HUES64 (cell line): ENCODE results near the gene FAM83G.
A peak's percentile ranks its signal among the peaks of the same experiment; 100 is the strongest.

Source experiments
- H3K27ac ChIP-seq: 2 replicates; pipeline ENCODE4 v1.7.0; 2013; ENCODE audit warnings: low read depth, low read length, inconsistent platforms
- H3K27me3 ChIP-seq: 2 replicates; pipeline ENCODE4 v1.6.1; 2013; ENCODE audit warnings: mild to moderate bottlenecking, low read length; ENCODE audit not compliant: insufficient read depth
- H3K36me3 ChIP-seq: 2 replicates; pipeline ENCODE4 v1.6.1; 2013; ENCODE audit warnings: mild to moderate bottlenecking, low read length; ENCODE audit not compliant: insufficient read depth
- H3K4me1 ChIP-seq: 2 replicates; pipeline ENCODE4 v1.6.1; 2013; ENCODE audit warnings: mild to moderate bottlenecking, low read length, moderate library complexity; ENCODE audit not compliant: insufficient read depth
- H3K4me3 ChIP-seq: 2 replicates; pipeline ENCODE4 v1.5.1; 2013; ENCODE audit warnings: mild to moderate bottlenecking, low read length, moderate library complexity
- H3K9ac ChIP-seq: 2 replicates; pipeline ENCODE4 v1.6.1; 2013; ENCODE audit warnings: mild to moderate bottlenecking, low read depth, low read length
- H3K9me3 ChIP-seq: 2 replicates; pipeline ENCODE4 v1.6.1; 2013; ENCODE audit warnings: low read depth, low read length; ENCODE audit not compliant: insufficient read depth
- WGBS: fragments of 150-250, 120-280 bp; methylation state at CpG from one replicate; pipeline ENCODE4 v1.1.7; 2013; ENCODE audit warnings: missing lambda C conversion rate; 5-methylcytosine and 5-hydroxymethylcytosine counted together

Gene FAM83G

DNA sequence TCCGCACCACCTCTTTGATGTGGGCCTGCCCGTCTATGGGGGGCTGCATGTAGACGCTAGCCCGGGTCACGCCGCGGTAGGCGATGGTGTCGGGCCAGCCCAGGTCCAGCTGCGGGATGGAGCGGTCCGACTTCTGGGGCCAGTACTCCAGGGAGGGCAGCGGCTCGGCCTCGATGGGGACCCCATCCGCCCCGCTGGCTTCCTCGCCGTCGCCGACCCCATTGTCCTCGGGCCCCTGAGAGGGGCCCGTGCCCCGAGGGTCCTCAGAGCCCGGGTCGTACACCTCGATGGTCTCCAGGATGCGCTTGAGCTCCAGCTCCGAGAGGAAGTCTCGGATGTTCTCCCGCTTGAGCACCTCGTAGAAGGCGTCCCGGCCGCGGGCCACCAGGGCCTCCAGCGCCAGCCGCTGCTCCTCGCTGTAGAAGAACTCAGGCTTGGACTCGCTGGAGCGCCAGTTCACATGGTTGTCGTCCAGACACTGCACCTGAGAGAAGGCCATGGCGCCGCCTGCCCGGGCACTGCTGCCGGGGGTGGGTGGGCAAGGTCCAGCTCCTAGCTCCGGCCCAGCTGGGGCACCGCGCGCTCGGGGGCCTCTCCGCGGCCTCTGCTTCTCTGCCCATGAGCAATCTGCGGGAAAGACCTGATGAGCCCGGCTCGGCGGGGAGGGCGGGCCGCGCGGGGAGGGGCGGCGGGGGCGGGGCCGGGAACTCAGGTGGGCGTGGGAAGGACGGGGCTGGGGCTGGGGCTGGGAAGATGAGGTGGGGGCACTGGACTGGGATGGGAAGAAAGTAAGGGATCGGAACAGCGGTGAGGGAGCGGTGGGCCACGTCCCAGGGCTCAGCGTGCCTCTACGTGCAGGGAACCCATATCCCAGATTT lies 782 bp downstream of the FAM83G start:
- WGBS, result 7% methylated on average over 73 of the region's 73 CpGs
- Histone ChIP-seq H3K36me3 (peaks cover 35% of the 10 kb centered on the region), H3K27ac (peak overlapping the region; percentile 84; the same call in 1 of the 2 replicates), H3K9me3 (0 out of 2 replicates have a peak, but pooled peaks cover 6% of the 10 kb centered on the region), H3K4me1 (peaks cover 9% of the 10 kb centered on the region), H3K27me3 (no peaks in the 10 kb centered on the region), H3K9ac (peak overlapping the region; percentile 88), H3K4me3 (peak overlapping the region; percentile 89)

DNA sequence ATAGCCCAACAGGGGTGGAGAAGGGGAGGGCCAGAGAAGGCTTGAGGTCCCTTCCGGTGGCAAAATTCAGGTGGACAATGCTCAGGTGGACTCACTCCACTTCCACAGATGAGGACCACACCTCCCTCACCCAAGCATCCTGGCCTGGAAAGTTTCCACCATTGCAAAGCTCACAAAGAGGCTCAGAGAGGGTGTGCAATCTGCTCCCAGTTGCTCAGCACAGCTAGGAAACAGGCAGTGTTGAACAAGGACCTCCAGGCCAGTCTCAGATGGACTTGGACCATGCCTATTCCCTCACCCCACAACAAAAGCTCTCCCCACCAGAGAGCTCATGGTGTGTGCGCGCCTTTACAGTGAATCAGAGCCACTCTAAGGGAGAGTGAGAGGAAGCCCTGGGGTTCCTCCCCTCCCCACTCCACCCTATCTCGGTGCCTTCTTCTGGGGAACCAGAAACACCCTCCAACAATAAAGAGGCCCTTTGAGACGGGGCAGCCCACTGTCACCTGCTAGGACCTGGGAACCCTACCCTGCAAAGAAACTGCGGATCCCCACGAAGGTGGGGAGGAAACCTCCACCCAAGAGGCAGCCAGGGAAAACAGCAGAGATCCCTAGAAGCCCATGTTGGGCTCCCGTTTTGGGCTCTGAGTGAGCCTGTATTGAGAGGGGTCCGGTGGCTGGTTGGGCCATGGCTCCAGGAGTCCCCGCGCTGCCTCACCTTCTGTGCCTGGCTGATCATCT lies 1.6 kb downstream of the FAM83G start:
- 55% methylated on average over 11 of the region's 11 CpGs for WGBS
- no peak overlapping the region for H3K27ac ChIP-seq
- H3K27me3 ChIP-seq, result no peaks in the 10 kb centered on the region
- 0 out of 2 replicates have a peak, but pooled peaks cover 6% of the 10 kb centered on the region for H3K9me3 ChIP-seq
- peaks cover 9% of the 10 kb centered on the region for H3K4me1 ChIP-seq
- H3K4me3 ChIP-seq, result peak overlapping the region; percentile 89
- H3K36me3 ChIP-seq, result peaks cover 38% of the 10 kb centered on the region
- peak overlapping the region; percentile 72; the same call in 1 of the 2 replicates for H3K9ac ChIP-seq

DNA sequence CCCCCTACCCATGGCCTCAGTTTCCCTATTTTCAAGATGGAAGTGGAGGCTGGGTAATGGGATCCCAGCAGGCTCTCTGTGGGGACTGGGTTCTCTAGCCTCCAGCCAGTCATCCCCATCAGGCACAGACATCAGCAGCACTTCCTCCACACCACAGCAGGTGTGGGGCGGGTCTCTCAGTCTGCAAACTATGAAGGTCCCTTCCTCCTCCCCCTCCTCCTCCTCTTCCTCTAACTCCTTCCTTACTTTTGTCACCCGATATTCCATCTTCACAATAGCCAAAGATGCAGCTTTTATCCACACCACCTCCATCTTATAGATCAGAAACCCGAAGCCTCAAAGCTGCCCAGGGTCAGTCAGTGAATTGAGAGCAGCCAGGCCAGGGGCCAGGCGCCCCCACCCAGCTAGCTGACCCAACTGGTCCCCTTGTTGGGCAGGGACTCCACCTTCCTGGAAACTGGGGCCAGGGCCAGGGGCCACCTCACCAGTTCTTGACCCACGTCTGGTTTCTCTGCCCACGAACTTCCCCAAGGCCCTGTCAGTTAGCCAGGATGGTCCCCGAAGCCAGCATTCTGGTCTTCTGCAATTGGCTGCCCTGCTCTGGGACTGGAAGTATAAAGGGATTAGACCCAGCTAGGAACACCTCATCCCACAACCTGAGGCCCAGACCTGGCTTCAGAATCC lies 2.5 kb downstream of the FAM83G start:
- Histone ChIP-seq H3K36me3 (peaks cover 44% of the 10 kb centered on the region), H3K4me3 (peak overlapping the region; percentile 89), H3K9me3 (0 out of 2 replicates have a peak, but pooled peaks cover 6% of the 10 kb centered on the region), H3K27me3 (no peaks in the 10 kb centered on the region), H3K9ac (no peak overlapping the region; the same call in 1 of the 2 replicates), H3K27ac (no peak overlapping the region), H3K4me1 (peaks cover 9% of the 10 kb centered on the region)
- 91% methylated on average over 7 of the region's 7 CpGs for WGBS

DNA sequence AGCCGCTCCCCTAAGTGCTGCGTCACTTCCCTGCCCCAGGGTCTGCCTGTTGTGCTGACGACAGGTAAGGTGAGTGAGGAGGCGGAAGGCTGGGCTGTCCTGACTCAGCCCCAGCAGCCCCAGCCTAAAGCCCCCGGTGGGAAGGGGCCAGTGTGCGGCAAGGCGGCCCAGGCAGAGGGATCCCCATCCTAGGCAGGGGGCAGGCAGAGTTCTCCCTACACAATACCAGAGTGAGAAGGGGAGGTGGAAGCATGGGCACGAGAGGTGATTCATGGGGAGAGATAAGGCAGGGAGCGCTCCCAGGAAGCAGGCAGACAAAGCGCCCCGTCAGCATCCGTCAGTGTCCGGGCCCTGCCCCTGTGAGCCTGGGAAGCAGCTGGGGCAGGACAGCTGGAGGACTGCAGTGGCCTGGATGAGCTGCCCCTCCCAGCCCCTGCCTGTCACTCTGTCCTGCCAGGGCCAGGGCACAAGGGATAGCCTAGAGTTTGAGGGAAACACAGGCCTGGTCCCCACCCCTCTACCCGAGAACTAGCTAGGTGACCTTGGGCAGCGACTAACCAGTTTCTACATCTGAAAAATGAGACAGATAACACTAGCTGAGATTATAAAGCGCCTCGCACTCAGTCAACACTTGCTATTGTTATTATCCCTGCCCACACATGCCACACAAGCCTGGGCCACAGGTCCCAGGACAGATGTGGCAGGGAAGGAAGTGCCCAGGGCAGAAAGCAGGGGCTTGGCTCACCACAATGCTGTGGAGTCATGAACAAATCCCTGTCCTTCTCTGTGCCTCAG lies 3.8 kb downstream of the FAM83G start:
- WGBS, result 94% methylated on average over 17 of the region's 17 CpGs
- H3K27ac ChIP-seq, result no peak overlapping the region
- H3K4me1 ChIP-seq, result peaks cover 9% of the 10 kb centered on the region
- no peak overlapping the region for H3K9ac ChIP-seq
- H3K4me3 ChIP-seq, result no peak overlapping the region
- H3K27me3 ChIP-seq, result no peaks in the 10 kb centered on the region
- H3K9me3 ChIP-seq, result peaks cover 2% of the 10 kb centered on the region; the same call in 1 of the 2 replicates
- H3K36me3 ChIP-seq, result peaks cover 53% of the 10 kb centered on the region

DNA sequence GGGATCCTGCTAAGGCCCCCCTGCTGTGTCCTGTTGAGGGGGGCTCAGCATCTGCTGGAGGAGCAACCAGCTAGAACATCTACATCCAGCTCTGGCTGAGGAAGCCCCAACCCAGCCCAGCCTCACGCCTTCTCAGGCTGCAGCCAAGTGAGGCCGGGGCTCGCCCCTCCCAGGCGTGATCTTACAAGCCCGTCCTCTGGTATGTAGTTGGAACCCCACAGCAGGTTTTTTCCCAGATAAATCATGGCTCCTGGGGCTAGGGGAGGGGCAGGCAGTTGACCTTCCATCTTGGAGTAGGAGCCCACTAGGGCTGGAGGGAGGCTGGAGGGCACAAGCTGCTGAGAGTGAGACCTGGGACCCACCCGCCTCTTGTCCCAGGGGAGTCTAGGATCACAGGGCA lies 4.7 kb downstream of the FAM83G start:
- H3K9me3 ChIP-seq, result peaks cover 2% of the 10 kb centered on the region; the same call in 1 of the 2 replicates
- H3K4me3 ChIP-seq, result no peak overlapping the region
- no peak overlapping the region for H3K9ac ChIP-seq
- WGBS, result 92% methylated on average over 6 of the region's 6 CpGs
- no peak overlapping the region for H3K27ac ChIP-seq
- peaks cover 9% of the 10 kb centered on the region for H3K4me1 ChIP-seq
- peaks cover 53% of the 10 kb centered on the region for H3K36me3 ChIP-seq
- no peaks in the 10 kb centered on the region for H3K27me3 ChIP-seq

DNA sequence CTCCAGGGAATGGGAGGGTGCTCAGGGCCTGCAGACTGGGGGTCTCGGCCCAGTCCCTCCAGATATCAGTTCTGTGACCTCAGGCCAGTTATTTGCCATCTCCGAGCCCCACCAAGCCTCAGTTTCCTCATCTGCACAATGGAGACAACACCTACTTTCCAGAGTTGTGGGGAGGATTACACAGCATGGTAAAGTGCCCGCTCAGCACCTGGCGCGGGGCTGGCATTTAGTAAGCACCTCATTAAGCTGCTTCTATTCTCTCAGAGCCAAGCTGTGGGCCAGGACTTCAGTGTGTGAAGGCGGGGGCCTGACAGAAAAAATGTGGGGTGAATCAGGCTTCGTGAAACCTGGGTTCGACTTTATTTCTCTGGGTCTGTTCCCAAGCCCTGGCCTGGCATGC lies 5.2 kb downstream of the FAM83G start:
- Histone ChIP-seq H3K9ac (no peak overlapping the region), H3K4me3 (no peak overlapping the region), H3K9me3 (peaks cover 2% of the 10 kb centered on the region; the same call in 1 of the 2 replicates), H3K4me1 (peaks cover 9% of the 10 kb centered on the region), H3K36me3 (peaks cover 53% of the 10 kb centered on the region), H3K27me3 (no peaks in the 10 kb centered on the region), H3K27ac (no peak overlapping the region)
- WGBS, result 95% methylated on average over 8 of the region's 8 CpGs

DNA sequence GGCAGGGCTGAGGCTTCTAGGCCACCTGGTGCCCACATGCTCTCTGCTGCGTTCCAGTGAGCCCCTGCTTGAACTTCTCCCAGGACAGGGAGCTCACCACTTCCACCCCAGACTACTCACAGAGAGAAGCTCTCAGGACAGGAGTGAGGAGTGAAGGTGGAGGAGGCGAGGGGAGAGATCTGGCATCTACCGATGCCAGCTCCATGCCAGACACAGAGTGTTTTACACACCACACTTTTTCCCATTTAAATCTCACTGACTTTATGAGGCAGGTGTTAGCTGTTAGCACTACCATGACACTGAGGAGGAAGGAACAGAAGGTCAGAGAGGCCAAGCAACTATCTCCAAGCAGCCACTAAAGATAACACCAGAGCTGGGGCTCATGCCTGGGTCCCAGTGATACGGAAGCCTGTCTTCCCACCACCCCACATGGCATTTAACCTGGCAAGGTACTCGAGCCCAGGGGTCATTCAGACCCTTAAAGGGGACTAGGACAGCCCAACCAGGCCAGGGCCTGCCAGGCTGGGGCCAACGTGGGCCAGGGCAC lies 6.8 kb downstream of the FAM83G start:
- H3K4me1 ChIP-seq, result peaks cover 6% of the 10 kb centered on the region
- no peaks in the 10 kb centered on the region for H3K27me3 ChIP-seq
- 89% methylated on average over 4 of the region's 6 CpGs for WGBS
- H3K9ac ChIP-seq, result no peak overlapping the region
- H3K27ac ChIP-seq, result no peak overlapping the region
- H3K36me3 ChIP-seq, result peaks cover 54% of the 10 kb centered on the region
- no peak overlapping the region for H3K4me3 ChIP-seq
- peaks cover 2% of the 10 kb centered on the region; the same call in 1 of the 2 replicates for H3K9me3 ChIP-seq

DNA sequence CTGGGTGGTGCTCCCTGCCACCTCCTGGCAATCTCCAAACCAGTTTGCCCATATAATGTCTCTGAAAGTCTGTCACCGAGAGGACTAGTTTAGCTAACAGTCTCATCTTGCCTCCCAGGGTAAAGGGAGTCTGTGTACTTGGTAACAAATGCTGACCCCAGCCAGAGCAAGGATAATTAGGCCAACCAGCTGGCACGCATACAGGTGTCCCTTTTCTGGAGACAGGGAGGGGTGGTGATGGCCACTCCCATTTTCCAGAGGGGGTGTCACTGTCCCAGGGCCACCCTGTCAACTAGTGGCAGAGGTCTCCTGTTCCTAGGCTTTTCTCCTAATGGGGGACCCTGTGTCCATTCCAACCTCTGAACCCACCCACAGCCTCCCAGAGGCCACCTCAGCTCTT lies 8.1 kb downstream of the FAM83G start:
- H3K27ac ChIP-seq, result no peak overlapping the region
- 95% methylated on average over 2 of the region's 2 CpGs for WGBS
- peaks cover 2% of the 10 kb centered on the region; the same call in 1 of the 2 replicates for H3K9me3 ChIP-seq
- H3K9ac ChIP-seq, result no peak overlapping the region
- H3K4me1 ChIP-seq, result no peaks in the 10 kb centered on the region
- peaks cover 44% of the 10 kb centered on the region for H3K36me3 ChIP-seq
- no peak overlapping the region for H3K4me3 ChIP-seq
- H3K27me3 ChIP-seq, result no peaks in the 10 kb centered on the region

DNA sequence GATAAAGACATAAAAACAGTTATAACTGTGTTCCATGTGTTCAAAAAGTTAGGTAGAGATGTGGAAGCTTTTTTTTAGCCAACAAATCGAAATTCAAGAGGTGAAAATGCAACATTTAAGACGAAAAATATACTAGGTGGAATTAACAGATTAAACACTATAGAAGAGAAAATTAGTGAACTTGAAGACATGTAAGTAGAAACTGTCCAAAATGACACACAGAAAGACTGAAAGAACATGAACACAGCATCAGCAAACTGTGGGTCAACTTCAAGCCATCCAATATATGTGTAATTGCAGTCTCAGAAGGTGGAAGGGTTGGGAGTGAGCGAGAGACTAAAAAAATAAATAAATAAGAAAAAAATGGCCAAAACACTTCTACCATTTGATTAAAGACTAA lies 9.3 kb downstream of the FAM83G start:
- 100% methylated on average over 2 of the region's 3 CpGs for WGBS
- peaks cover 35% of the 10 kb centered on the region for H3K36me3 ChIP-seq

DNA sequence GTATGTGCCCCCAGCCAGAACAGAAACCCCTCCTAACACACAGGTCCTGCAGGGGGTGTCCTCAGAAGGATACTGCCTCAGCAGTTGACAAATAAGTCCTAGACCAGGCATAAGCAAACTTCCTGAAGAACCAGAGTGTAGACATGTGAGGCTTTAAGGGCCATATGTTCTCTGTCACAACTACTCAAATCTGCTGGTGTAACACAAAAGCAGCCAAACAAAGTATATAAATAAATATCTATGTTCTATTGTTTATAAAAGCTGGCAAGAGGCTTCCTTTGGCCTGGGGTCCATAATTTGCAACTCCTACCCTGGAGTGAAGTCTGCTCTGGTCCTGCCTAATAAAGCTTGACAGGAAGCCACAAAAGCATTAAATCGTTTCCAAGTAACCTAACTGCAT lies 9.9 kb downstream of the FAM83G start:
- H3K36me3 ChIP-seq, result peaks cover 29% of the 10 kb centered on the region
- WGBS, result 95% methylated on average over 1 of the region's 1 CpG
- H3K27me3 ChIP-seq, result no peaks in the 10 kb centered on the region
- H3K4me3 ChIP-seq, result no peak overlapping the region
- H3K27ac ChIP-seq, result no peak overlapping the region
- H3K4me1 ChIP-seq, result no peaks in the 10 kb centered on the region
- H3K9ac ChIP-seq, result no peak overlapping the region
- peaks cover 2% of the 10 kb centered on the region; the same call in 1 of the 2 replicates for H3K9me3 ChIP-seq

More for the DNA sequence above, 9.3 kb downstream of the FAM83G start:
- Histone ChIP-seq H3K27ac (no peak overlapping the region), H3K27me3 (no peaks in the 10 kb centered on the region), H3K9ac (no peak overlapping the region), H3K4me1 (no peaks in the 10 kb centered on the region), H3K4me3 (no peak overlapping the region), H3K9me3 (peaks cover 2% of the 10 kb centered on the region; the same call in 1 of the 2 replicates)
